Cerebellar cortex (tissue), 1 donor: ENCODE data around the gene TRIO.
A peak's percentile ranks its signal among the peaks of the same experiment; 100 is the strongest.

Source experiments
- DNase-seq: peaks from one replicate; pipeline ENCODE4 v3.0.0-alpha.2; 2015; ENCODE audit warnings: low spot score

TRIO gene

GRCh38 chr5:14296533-14297331 lies 153.6 kb downstream of the TRIO start:
- DNase-seq, result peak; percentile 92

- DNase-seq, result peak; percentile 33
These were observed 154.6 kb downstream of the TRIO start for GRCh38 chr5:14297697-14298096.

- DNase-seq, result no peak
These were observed 155.1 kb downstream of the TRIO start for GRCh38 chr5:14298126-14298847.

GRCh38 chr5:14299666-14300065 lies 156.5 kb downstream of the TRIO start:
- DNase-seq, result no peak

GRCh38 chr5:14301186-14301585 lies 158.0 kb downstream of the TRIO start:
- no peak for DNase-seq

- DNase-seq, result no peak
These were observed 159.2 kb downstream of the TRIO start for GRCh38 chr5:14302330-14302729.

- no peak for DNase-seq
These were observed 161.9 kb downstream of the TRIO start for GRCh38 chr5:14305045-14305444.

GRCh38 chr5:14306329-14306815 lies 163.2 kb downstream of the TRIO start:
- no peak for DNase-seq

- no peak for DNase-seq
These were observed 165.4 kb downstream of the TRIO start for GRCh38 chr5:14308384-14309154.

GRCh38 chr5:14309199-14309598 lies 166.1 kb downstream of the TRIO start:
- no peak for DNase-seq

GRCh38 chr5:14309878-14310531 lies 166.9 kb downstream of the TRIO start:
- peak; percentile 59 for DNase-seq

GRCh38 chr5:14310901-14311300 lies 167.8 kb downstream of the TRIO start:
- no peak for DNase-seq

- DNase-seq, result no peak
These were observed 171.0 kb downstream of the TRIO start for GRCh38 chr5:14313986-14314690.

GRCh38 chr5:14316471-14316870 lies 173.3 kb downstream of the TRIO start:
- no peak for DNase-seq

GRCh38 chr5:14319102-14319501 lies 176.0 kb downstream of the TRIO start:
- no peak for DNase-seq

GRCh38 chr5:14321936-14322335 lies 178.8 kb downstream of the TRIO start:
- no peak for DNase-seq

- DNase-seq, result peak; percentile 71
These were observed 179.5 kb downstream of the TRIO start for GRCh38 chr5:14322437-14323187.

GRCh38 chr5:14323466-14323865 lies 180.3 kb downstream of the TRIO start:
- DNase-seq, result no peak

- DNase-seq, result no peak
These were observed 182.2 kb downstream of the TRIO start for GRCh38 chr5:14325369-14325768.
